ENCODE data around the gene AHNAK. TPM values are rescaled to one million over a fixed set of nuclear protein-coding genes. Genes with fewer than 3 reads are reported as not detected.
"Not testable (repeated sequence)": the region's sequence is repeated elsewhere in the genome, so short reads cannot be mapped to it uniquely, and the experiment has no call there.

The AHNAK gene
- total RNA-seq, 2 donors from 2014 or later = 329 to 404 TPM

DNA sequence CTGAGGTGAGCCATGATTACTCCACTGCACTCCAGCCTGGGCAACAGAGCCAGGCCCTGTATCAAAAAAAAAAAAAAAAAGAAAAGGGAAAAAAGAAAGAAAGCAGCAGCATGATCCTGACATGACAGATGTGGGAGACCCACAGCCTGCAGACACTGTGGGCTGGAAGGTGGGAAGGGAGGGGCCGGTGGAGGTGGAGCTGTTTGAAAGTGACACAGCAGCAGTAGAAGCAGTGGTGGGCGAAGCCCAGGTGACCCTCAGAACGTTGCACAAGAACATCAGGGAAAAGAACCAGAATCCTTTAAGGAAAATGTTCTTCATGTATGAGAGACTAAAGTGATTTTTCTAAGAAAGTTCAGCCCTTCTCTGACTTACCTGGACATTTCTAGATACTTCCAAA, 154.1 kb downstream of the AHNAK start:
- intact Hi-C loops (cut with DNase I) = loop anchor here (10.0 kb wide), 2 partner anchors 152 to 302 kb away; partner anchors contain the start of gene AHNAK (in 1 of the 2)
- no peak for DNase-seq
- ATAC-seq = no peak

DNA sequence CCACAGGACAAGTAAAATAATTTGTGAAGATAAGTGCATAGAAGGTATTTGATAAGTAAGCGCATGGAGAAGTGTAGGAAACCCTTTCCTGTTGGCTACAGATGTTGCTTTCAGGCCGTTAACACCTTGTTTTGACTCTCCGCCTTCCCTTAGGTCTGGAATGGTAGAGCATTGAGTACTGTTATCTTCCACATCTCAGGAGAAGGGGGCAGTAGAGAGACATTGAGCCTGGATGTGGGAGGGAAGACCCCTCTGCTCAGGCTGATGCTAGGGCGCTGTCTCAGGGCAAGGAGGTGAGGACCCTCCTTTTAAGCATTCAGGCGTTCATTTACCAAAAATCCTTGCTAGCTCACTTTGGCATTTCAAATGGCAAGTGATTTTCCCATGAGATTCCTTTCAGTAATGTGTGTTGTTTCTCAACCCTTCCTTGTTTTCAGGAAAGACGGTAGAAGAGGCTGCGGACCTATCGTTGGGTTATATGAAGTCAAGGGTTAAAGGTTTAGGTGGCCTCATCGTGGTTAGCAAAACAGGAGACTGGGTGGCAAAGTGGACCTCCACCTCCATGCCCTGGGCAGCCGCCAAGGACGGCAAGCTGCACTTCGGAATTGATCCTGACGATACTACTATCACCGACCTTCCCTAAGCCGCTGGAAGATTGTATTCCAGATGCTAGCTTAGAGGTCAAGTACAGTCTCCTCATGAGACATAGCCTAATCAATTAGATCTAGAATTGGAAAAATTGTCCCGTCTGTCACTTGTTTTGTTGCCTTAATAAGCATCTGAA, 154.8 kb downstream of the AHNAK start:
- intact Hi-C loops (cut with DNase I) = loop anchor here (10.0 kb wide), 2 partner anchors 153 to 303 kb away; partner anchors contain the start of gene AHNAK (in 1 of the 2)
- ATAC-seq (no peak), DNase-seq (no peak)

DNA sequence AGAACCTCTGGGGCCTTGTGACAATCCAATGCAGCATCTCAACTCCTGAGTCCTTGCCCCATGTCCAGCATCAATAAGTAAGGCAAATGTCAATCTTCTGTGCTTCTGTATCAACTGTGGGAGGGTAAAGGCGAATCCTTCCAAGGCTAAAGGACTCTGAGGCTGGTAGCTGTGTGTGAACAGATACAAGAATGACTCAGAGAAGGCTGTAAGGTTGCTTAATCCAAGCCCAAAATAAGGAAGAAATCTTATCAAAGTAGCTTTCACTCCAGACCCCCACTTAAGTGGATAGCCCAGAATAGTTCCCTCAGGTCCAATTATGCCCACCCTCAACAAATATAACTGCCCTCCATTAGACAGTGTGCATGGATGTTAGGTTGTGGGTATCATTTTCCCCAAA, 155.9 kb downstream of the AHNAK start:
- intact Hi-C loops (cut with DNase I) = loop anchor here (10.0 kb wide), 2 partner anchors 154 to 304 kb away; partner anchors contain the start of gene AHNAK (in 1 of the 2)
- no peak for ATAC-seq
- DNase-seq = no peak

DNA sequence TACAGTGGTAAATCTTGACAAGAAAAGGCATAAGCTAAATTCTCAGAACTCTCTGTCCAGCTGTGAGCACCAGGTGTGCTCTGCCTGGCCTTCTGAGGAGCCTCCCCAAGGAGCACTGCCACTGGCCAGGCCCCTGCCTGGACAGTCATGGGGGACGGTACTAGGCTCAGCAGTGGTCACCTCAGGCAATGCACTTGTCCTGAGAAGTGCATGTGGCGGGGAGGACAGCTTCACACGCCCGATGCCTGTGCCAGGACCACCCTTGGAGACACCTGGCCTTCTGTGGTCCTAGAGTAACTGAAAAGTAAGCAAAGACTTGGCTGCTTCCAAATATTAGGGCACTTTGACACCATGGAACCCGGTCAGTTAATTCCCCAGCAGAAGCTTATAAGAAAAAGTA, 156.4 kb downstream of the AHNAK start:
- intact Hi-C loops (cut with DNase I) = loop anchor here (10.0 kb wide), 2 partner anchors 155 to 305 kb away; partner anchors contain the start of gene AHNAK (in 1 of the 2)
- DNase-seq = no peak
- no peak for ATAC-seq

DNA sequence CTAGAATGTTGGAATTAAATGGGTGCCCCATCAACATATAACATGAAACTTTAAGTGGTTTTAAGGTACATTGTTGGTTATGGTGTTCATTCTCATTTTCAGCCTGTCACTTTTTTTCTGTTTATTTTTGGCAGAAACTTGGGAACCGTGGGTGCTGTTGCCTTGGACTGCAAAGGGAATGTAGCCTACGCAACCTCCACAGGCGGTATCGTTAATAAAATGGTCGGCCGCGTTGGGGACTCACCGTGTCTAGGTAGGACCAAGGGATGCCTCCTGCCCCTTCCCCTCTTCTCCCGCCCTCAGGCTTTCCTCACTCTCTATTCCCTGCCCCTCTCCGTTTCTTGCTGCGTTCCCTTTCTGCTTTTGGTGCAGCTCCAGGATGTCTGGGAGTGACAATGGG, 157.6 kb downstream of the AHNAK start:
- no peak for ATAC-seq
- intact Hi-C loops (cut with DNase I) = loop anchor here in 1 of 2 donors (10.0 kb wide), 1 partner anchor 306 kb away; no protein-coding TSS in a partner anchor

DNA sequence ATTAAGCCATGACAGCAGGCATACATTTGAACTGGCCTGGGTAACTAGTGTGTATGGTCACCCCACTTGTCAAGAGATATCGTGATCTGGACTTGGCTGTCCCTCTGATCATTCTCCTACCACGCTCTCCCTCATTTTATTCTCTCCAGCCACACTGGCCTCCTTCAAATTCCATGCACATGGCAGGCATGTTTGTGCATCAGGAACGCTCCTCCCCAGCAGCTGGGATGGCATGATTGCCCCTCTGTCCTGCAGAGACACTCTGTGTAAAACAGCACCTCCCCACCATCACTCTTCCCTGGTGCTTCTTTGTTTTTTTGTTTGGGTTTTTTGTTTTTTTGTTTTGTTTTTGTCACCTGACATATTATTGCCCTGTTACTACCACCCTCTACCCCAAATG, 159.2 kb downstream of the AHNAK start:
- intact Hi-C loops (cut with DNase I) = loop anchor here in 1 of 2 donors (10.0 kb wide), 1 partner anchor 307 kb away; no protein-coding TSS in a partner anchor
- DNase-seq = no peak
- no peak for ATAC-seq

More for the DNA sequence above, 157.6 kb downstream of the AHNAK start:
- DNase-seq = no peak

DNA sequence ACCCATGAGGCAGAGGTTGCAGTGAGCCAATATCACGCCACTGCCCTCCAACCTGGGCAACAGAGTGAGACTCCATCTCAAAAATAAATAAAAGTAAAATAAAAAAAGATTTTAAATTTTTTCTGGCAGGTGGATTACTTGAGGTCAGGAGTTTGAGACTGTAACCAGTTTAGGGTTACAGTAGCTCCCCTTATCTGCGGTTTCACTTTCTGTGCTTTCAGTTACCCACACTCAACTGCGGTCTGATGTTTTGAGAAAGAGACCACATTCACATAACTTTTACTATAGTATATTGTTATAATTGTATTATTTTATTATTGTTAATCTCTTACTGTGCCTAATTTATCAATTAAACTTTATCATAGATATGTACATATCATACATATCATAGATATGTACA, 160.5 kb downstream of the AHNAK start:
- ATAC-seq, DNase-seq: not testable (repeated sequence)
- intact Hi-C loops (cut with DNase I) = loop anchor here in 1 of 2 donors (10.0 kb wide), 1 partner anchor 309 kb away; no protein-coding TSS in a partner anchor

DNA sequence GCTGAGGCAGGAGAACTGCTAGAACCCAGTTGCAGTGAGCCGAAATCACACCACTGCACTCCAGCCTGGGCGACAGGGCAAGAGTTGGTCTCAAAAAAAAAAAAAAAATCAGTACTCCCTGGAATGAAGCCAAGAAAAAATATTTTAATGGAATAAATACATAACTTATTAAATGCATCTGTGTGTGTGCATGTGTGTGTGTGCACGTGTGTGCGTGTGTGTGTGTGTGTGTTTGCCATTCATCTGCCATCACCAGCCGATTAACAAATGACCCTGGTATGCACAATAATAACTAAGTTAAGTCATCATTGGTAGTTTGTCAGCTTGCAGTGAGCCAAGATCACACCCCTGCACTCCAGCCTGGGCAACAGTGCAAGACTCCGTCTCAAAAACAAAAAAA, 162.8 kb downstream of the AHNAK start:
- intact Hi-C loops (cut with DNase I) = loop anchor here in 1 of 2 donors (10.0 kb wide), 1 partner anchor 311 kb away; no protein-coding TSS in a partner anchor
- DNase-seq (no peak), ATAC-seq (no peak)

Small RNA genes within 50 kb of the gene (microRNA-seq; reads per million reads assigned to microRNA genes)
- 0 to 1.4 reads per million in 2 donors for gene MIR6747

Other genes starting within 250 kb of the AHNAK start
- not detected for gene SCGB1D4, start 247.7 kb downstream of the AHNAK start, total RNA-seq
- gene ASRGL1, start 209.4 kb downstream of the AHNAK start, total RNA-seq = 1 to 10 TPM; 7.8 to 8.1 TPM
- gene SCGB1A1, start 127.8 kb downstream of the AHNAK start, total RNA-seq = not detected
- gene EEF1G, start 27.1 kb upstream of the AHNAK start, total RNA-seq = 100 to 1,000 TPM; 833 to 894 TPM
- gene TUT1, start 44.7 kb upstream of the AHNAK start, total RNA-seq = 10 to 100 TPM in 1 of 2 donors, 1 to 10 TPM in 1; 9.6 to 11.5 TPM
- 10 to 100 TPM; 38.1 to 60.6 TPM for gene MTA2, start 55.1 kb upstream of the AHNAK start, total RNA-seq
- gene EML3, start 66.0 kb upstream of the AHNAK start, total RNA-seq = 10 to 100 TPM; 29.1 to 46.8 TPM
- 1 to 10 TPM; 3.7 to 3.8 TPM for gene ROM1, start 66.5 kb upstream of the AHNAK start, total RNA-seq
- 10 to 100 TPM; 20.5 to 22.4 TPM for gene B3GAT3, start 75.2 kb upstream of the AHNAK start, total RNA-seq
- gene GANAB, start 99.8 kb upstream of the AHNAK start, total RNA-seq = 100 to 1,000 TPM; 130 to 136 TPM
- 10 to 100 TPM; 11.0 to 13.8 TPM for gene INTS5, start 106.5 kb upstream of the AHNAK start, total RNA-seq
- 10 to 100 TPM; 33.9 to 41.1 TPM for gene C11orf98, start 118.4 kb upstream of the AHNAK start, total RNA-seq
- gene CSKMT, start 118.5 kb upstream of the AHNAK start, total RNA-seq = 10 to 100 TPM in 1 of 2 donors, 1 to 10 TPM in 1; 6.6 to 10.0 TPM
- 1 to 10 TPM; 6.2 to 7.0 TPM for gene UQCC3, start 124.9 kb upstream of the AHNAK start, total RNA-seq
- 1 to 10 TPM; 4.0 to 4.1 TPM for gene LBHD1, start 125.5 kb upstream of the AHNAK start, total RNA-seq
- 10 to 100 TPM; 70.7 to 71.8 TPM for gene UBXN1, start 132.3 kb upstream of the AHNAK start, total RNA-seq
- gene LRRN4CL, start 142.7 kb upstream of the AHNAK start, total RNA-seq = 1 to 10 TPM; 6.1 to 7.3 TPM
- gene BSCL2, start 160.6 kb upstream of the AHNAK start, total RNA-seq = 10 to 100 TPM; 16.8 to 26.7 TPM
- not detected for gene GNG3, start 160.9 kb upstream of the AHNAK start, total RNA-seq
- gene HNRNPUL2, start 180.7 kb upstream of the AHNAK start, total RNA-seq = 10 to 100 TPM; 31.0 to 36.2 TPM
- gene TTC9C, start 181.7 kb upstream of the AHNAK start, total RNA-seq = 10 to 100 TPM; 14.0 to 15.9 TPM
- gene ZBTB3, start 207.4 kb upstream of the AHNAK start, total RNA-seq = 10 to 100 TPM in 1 of 2 donors, 1 to 10 TPM in 1; 7.2 to 10.5 TPM
- 10 to 100 TPM; 32.0 to 39.9 TPM for gene POLR2G, start 214.8 kb upstream of the AHNAK start, total RNA-seq
- gene TAF6L, start 224.6 kb upstream of the AHNAK start, total RNA-seq = 10 to 100 TPM in 1 of 2 donors, 1 to 10 TPM in 1; 8.1 to 11.0 TPM
- gene TMEM179B, start 240.6 kb upstream of the AHNAK start, total RNA-seq = 10 to 100 TPM; 20.6 to 22.4 TPM
- gene TMEM223, start 245.2 kb upstream of the AHNAK start, total RNA-seq = 10 to 100 TPM; 12.0 to 17.6 TPM